ENCODE measurements around the gene MED12.
"Not testable (repeated sequence)": the region's sequence is repeated elsewhere in the genome, so short reads cannot be mapped to it uniquely, and the experiment has no call there.

MED12 gene

DNA sequence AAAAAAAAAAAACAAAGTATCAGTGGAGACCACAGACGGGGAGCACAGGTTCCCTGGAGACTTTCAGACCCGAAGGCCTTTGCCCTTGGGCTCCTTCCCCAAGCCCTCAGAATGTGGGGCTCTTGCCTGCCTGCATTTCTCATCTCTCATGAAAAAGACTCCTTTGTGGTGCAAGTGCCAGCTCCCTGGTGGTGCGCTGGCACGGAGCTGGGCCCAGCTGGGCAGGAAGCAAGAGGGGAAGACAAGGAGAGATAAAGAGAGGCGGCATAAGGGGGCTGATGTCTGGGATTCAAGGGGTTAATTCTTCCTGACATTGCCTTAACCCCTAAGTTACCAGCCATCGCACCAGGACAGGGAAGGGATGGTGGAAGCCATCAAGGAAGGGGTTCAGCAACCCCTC is 48.1 kb downstream of the MED12 start:
- no peak for FAIRE-seq

DNA sequence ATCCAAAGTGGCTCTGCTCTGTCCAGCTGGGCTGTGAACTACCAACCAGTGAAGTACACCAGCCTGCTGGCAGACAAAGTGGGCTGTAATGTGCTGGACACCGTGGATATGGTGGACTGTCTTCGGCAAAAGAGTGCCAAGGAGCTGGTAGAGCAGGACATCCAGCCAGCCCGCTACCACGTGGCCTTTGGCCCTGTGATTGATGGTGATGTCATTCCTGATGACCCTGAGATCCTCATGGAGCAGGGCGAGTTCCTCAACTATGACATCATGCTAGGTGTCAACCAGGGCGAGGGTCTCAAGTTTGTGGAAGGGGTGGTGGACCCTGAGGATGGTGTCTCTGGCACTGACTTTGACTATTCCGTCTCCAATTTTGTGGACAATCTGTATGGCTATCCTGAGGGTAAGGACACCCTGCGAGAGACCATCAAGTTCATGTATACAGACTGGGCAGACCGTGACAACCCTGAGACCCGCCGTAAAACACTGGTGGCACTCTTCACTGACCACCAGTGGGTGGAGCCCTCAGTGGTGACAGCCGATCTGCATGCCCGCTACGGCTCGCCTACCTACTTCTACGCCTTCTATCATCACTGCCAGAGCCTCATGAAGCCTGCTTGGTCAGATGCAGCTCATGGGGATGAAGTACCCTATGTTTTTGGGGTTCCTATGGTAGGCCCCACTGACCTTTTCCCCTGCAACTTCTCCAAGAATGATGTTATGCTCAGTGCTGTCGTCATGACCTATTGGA is 48.8 kb downstream of the MED12 start:
- no peak for FAIRE-seq

DNA sequence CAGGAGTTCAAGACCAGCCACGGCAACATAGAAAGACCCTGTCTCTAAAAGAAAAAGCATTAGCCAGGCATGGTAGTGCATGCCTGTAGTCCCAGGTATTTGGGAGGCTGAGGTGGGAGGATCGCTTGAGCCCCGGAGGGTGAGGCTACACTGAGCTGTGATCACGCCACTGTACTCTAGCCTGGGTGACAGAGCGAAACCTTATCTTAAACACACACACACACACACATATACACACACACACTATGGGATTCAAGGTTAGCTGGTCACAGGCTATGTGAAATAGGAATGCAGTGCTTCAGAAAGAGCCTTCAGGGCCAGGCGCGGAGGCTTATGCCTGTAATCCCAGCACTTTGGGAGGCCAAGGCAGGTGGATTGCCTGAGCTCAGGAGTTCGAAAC is 49.7 kb downstream of the MED12 start:
- no peak for FAIRE-seq

DNA sequence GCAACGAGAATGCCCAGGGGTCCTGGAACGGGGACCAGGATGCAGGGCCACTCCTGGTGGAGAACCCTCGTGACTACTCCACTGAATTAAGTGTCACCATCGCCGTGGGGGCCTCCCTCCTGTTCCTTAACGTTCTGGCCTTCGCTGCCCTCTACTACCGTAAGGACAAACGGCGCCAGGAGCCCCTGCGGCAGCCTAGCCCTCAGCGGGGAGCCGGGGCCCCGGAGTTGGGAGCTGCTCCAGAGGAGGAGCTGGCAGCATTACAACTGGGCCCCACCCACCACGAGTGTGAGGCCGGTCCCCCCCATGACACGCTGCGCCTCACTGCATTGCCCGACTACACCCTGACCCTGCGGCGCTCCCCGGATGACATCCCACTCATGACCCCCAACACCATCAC is 51.2 kb downstream of the MED12 start:
- FAIRE-seq: no peak

DNA sequence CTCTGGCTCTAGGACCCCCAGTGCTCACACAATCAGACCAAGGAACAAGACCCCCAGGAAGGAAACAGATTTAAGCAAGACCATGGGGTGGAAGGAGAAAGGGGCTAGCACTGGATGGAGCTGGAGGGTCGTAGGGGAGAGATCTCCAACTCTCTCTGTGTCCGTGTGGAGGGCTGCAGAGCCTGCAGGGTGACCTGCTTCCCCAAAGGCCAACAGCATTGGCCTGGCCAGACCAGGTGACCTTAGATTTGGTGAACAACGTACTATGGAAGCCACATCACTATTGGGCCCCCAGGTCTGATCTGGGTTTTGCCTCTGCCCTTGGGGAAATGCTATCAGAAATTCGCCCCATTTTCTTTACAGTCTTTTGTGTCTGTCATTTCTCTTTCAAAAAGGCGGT is 52.3 kb downstream of the MED12 start:
- no peak for FAIRE-seq

DNA sequence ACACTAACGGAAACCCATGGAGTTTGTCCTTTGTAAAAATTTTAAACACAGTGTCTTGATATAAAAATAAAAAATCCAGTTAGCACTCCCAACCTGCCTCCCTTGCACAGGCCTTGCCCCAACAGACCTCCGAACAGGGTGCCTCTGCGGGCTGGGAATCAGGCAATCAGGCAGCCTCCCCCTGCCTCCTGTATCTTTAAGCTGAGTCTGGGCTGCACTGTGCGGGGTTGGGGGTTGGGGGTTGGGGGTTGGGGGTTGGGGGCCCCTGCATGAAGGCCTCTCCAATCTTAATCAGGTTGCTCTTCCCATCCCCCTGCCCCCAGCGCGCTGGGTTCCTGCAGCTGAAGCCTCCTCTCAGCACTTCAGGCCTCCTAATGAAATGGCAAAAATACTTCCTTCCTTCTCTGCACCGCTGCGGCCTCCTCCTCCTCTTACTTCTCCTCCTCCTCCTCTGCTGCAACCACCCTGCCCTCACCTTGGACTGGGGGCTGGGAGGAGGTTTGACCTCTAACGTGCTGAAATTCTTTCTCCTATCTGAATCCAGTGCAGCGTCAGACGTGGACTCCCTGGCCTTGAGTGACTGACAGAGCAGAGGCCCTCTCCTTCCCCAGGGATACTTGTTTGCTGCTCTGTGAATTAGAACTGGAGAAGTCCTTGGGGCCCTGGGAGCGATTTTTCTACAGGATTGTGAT is 52.9 kb downstream of the MED12 start:
- FAIRE-seq: no peak

DNA sequence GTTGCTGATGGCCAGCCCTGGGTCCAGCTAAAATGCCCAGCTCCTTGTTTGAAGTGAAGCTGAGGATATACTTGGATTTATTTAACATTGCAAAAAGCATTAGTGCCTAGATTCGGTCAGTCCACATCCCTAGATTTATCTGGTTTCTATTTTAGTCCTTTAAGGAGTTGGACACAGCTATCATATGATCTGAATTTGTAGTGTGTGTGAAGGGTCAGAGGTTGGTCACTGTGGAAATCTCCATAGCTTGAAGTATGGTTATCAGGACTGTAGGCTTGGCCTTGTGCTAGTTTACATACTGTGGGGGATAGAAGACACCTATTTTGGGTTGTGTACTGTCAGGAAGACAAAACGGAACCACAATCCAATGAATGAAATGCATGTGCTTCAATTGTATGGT is 55.0 kb downstream of the MED12 start:
- no peak for FAIRE-seq

DNA sequence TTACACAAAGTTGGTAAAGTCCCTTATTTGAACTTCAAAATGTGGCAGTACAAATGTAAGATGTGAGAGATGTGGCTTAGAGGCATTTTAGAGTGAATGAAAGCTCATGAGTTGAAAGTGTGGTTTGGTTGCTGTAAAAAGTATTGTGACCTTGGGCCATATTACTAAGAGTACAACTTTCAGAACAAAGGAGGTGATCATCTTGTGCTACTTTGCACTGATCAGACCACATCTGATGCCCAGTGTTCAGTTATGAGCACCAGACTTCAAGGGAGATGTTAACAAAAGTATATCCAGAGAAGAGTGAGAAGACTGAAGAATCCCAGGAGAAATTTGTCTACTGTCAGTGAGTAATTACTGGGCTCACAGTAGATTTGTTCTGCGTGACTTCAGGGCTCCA is 56.4 kb downstream of the MED12 start:
- no peak for FAIRE-seq

DNA sequence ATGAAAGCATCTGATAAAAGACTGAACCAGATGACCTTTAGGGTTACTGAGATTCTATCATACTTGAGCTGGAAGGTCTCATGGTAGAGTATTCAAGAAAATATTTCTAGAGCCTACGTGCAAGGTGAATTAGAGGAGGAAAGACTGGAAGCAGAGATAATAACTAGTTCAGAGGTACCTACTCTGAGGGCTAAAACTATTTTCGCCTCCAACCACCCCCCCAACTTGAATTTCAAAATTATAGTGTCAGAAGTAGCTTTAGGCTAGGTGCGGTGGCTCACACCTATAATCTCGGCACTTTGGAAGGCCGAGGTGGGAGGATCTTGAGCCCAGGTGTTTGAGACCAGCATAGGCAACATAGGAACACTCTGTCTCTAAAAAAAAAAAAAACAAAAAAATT is 57.1 kb downstream of the MED12 start:
- FAIRE-seq: no peak

DNA sequence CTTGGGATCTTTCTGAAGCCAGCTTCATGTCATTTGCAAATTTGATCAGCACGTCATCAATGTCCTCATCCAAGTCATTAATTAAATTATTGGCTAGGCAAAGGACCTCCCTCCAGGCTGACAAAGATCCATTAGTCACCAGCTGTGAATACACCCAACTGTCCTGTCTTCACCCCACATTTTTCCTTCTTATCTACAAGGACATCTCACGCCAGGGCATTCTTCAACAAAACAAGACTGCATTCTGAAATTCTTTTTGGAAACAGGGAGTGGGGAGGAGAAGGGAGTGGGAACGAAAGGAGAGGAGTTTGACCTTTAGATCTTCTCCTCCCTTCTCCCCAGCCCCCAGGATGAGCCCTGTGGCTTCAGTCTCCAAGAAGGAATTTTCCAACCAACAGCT is 58.9 kb downstream of the MED12 start:
- no peak for FAIRE-seq

DNA sequence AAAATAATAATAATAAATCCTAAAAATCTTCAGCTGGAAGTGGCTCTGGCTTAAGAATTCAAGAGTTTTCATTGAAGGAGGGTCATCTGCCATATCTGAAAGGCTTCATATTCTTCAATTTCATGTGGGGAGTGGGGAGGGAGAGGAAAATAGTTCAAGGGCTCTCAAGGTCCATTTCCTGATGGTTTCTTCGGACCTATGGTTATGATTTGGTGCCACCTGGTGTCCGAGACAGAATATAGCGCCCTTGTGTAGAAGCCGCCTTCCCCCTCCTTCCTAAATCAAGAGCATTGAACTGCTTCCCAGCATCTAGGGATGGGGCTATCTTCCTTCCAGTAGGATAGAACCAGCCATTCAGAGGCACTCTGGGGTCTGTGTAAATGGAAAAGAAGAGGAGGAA is 60.5 kb downstream of the MED12 start:
- FAIRE-seq: peak; percentile 18

DNA sequence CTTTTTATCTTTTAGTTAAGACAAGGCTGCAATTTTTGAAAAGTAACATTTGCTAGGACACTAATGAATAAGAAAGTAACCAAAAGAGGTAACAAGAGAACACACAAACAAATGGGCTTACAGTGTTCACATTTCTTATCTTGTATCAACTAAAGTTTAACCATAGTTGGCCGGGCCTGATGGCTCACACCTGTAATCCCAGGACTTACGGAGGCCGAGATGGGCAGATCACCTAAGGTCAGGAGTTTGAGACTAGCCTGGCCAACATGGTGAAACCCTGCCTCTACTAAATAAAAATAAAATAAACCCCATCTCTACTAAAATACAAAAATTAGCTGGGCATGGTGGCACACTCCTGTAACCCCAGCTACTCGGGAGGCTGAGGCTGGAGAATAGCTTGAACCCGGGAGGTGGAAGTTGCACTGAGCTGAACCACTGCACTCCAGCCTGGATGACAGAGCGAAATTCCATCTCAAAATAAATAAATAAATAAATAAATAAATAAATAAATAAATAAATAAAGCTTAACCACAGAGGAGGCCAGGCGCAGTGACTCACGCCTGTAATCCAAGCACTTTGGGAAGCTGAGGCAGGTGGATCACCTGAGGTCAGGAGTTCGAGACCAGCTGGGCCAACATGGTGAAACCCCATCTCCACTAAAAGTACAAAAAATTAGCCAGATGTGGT is 62.3 kb downstream of the MED12 start:
- not testable (repeated sequence) for FAIRE-seq

DNA sequence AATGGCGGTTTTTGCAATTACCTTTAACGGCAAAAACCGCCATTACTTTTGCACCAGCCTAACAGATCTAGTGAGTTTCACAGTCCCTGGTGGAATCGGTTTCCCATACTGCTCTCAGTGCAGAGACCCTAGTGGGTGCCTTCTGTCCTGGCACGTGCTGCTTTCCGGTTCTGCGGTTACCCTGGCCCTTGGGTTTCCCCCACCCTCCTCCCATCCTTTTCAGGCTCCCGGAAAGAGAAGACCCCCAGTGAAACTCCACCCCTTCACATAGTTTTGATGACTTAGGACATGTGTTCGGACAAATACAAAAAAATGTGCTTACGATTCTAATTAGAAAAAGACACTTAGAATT is 63.1 kb downstream of the MED12 start:
- FAIRE-seq: no peak

DNA sequence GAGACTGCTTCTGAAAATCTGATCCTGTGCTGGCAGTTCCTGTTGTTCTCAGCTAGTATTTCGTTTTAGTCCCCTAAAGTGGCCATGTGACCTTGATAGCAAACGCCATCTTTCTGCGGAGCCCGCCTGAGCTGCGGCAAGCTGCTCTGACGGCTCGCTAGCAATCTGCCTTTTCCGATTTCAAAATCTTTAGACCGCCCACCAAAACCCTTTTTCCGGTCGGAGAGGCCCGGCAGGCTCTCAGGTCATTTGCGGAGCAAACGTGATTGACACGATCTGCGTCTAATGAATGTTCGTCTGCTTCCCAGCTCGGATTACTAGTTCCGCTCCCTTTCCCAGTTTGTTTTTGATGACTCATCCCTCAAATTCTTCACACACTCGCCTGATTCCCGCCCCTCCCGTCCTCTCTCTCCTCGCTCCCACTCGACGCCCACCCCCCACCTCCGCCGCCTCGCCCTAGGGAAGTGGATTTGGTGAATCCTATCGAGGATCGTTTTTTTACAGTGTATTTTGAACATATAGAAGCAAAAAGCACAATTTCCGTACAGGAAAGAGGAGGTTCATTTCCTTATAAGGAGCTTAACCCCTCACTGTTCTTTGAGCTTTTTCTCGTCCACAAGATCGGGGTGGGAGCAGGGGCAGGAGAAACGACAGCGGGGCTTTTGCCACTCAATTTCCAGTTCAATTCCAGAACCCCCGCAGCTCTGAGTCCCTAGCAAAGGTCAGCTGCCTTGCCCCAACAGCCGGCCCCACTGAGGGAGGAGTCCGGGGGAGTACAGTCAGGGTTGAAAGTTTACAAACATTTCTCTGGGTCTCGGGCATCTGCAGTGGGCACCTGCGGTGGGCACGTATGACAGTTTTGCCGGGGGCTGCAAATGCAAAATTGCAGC is 63.8 kb downstream of the MED12 start:
- peak; percentile 51 for FAIRE-seq

DNA sequence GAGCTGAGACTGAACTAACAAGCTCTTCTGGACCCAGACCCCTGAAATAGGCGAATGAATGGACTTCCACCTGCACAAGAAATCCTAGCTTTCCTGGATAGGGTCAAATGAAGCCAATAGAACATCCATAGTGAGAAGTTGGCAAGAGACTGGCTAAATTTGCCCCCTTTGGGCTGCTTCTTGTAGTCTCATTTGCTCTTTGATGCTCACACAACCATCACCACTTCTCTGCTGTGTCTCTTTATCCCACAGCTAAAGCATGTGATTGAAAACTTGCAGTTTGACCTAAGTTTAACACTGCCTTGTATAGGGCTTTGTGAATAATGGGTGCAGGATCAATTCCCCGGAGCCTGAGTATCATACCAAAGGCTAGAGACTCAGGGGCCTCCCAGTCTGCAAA is 64.5 kb downstream of the MED12 start:
- FAIRE-seq: no peak

DNA sequence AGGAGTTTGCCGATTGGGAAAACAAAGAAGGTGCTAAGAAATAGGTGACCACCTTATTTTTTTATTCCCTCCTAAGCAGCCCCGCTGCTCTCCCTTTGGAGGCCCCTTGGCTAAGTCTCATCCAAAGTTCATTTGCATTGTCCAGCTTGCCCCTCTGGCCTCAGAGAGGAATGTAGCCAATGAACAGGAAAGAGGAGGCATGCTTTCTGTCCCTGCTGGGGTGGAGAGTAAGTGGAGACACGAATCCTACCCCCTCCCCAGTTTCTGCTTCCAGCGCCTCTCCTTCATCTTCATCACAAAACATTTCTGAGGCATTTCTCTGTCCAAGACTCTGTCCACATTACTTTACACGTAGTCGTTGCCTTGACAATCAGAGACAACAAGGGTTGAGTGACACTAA is 64.9 kb downstream of the MED12 start:
- FAIRE-seq: no peak

DNA sequence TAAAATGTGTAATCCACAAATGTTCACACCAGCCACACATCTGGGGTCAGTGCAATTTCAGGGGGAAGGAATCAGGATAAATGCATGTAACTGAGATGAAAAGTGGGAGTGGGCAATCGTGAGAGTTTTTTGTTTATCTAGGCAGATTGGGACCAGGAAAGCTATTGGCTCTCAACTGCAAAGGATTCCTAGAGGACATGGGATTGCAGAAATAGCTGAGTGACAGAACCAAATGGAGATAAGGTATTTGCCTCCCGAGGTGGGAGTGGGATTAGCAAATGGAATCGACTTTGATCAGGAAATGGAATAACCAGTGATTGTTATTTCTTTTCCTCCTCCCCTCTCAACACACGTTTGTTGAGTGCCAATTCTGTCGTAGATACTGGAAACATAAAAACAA is 65.7 kb downstream of the MED12 start:
- FAIRE-seq: no peak

DNA sequence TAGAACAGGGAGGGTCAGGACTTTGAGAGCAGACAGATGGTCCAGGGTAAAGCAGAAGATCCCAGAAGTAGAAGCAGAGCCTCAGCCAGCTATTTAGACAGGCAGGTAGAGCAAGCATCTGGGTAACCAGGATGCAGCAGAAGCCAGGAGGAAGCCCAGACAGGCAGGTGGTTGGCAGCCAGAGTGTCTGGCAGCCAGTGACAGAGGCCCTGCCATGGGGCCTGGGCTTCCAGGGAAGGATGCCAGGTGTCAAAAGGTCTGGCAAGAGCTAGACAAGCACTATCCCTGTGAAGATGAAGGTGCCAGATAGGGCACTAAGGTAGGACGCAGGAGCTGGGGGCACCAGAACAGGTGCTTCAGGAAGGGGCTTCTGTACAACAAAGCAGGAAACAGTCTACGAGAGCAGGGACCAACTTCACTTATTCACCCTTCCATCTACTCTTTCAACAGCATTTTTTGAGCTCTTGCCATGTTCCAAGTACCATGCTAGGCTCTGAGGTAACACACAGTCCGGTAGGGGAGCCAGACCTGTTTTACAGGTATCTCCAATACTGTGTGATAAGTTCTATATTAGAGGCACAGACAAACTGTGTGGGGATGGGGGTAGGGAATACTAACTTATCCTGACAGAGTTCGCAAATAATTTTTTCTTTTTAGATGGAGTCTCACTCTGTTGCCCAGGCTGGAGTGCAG is 66.6 kb downstream of the MED12 start:
- no peak for FAIRE-seq

DNA sequence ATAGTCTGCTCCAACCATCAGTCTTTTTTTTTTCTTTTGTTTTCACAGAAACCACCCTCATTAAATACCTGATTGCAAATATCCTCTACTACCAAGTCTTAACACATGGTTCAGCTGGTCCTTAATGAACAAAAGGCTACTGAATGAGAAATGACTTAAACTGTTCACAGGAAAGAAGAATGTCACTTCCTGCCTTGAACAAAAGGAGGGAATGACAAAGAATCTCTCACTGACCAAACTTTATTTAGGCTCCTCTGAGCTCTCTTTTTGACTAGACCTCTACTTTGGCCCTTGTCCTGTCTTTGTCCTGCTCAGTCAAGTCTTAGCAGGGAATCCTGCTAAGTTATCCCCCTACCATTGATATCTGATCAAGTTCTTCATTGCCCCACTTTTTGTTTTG is 72.9 kb downstream of the MED12 start:
- no peak for FAIRE-seq
